Subcutaneous adipose tissue (tissue), 4 donors: Measurements from ENCODE around the gene ENTPD3. TPM values are rescaled to one million over a fixed set of nuclear protein-coding genes. Genes with fewer than 3 reads are reported as not detected.

Experiments
- total RNA-seq, 4 donors: library from RNA; depleted of rRNA; stranded (reverse); fragments of >200 nt; gene quantifications; one replicate each; pipeline ENCODE4 v1.1.0, GENCODE V29; 2016
- TF ChIP-seq, protein P1 (sequence below): fragments of 450-650 bp; IDR thresholded peaks from one replicate; pipeline ENCODE4 v1.5.1; 2016; ENCODE audit warnings: low read depth, mild to moderate bottlenecking, control low read depth, antibody characterized with exemption, moderate library complexity

Gene ENTPD3
- total RNA-seq, 4 donors from 2014 or later: 0.17 to 3.1 (median 1.6) TPM

DNA sequence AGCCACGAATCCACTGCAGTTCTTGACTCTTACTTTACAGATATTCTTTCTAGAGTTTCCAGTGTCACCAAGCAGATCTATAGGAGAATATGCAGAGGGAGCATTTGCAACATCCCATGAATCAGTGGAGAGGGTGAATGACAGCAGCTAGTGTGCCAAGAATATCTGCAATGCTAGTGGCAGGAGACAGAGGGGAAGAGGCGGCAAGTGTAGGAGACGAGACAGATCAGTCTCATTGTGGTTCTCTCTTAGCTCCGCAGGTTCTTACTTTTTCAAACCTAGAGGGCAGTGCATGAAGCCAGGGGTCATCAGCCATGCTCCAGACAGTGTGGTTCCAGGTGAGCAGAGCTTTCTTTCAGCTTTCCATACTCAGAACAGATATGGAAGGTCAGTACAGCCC is 90.7 kb downstream of the ENTPD3 start:
- TF ChIP-seq, protein P1, sequence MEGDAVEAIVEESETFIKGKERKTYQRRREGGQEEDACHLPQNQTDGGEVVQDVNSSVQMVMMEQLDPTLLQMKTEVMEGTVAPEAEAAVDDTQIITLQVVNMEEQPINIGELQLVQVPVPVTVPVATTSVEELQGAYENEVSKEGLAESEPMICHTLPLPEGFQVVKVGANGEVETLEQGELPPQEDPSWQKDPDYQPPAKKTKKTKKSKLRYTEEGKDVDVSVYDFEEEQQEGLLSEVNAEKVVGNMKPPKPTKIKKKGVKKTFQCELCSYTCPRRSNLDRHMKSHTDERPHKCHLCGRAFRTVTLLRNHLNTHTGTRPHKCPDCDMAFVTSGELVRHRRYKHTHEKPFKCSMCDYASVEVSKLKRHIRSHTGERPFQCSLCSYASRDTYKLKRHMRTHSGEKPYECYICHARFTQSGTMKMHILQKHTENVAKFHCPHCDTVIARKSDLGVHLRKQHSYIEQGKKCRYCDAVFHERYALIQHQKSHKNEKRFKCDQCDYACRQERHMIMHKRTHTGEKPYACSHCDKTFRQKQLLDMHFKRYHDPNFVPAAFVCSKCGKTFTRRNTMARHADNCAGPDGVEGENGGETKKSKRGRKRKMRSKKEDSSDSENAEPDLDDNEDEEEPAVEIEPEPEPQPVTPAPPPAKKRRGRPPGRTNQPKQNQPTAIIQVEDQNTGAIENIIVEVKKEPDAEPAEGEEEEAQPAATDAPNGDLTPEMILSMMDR: no peak

Other genes starting within 250 kb of the ENTPD3 start
- 10 to 100 TPM; 37.5 to 62.6 (median 41.7) TPM for gene EIF1B, start 77.5 kb upstream of the ENTPD3 start, total RNA-seq
- 100 to 1,000 TPM; 306 to 534 (median 345) TPM for gene RPL14, start 70.2 kb downstream of the ENTPD3 start, total RNA-seq
- gene ZNF619, start 89.9 kb downstream of the ENTPD3 start, total RNA-seq: 1 to 10 TPM; 6.2 to 8.6 (median 7.4) TPM
- gene ZNF620, start 118.9 kb downstream of the ENTPD3 start, total RNA-seq: 1 to 10 TPM; 2.4 to 6.2 (median 3.5) TPM
- 10 to 100 TPM; 18.8 to 26.6 (median 24.1) TPM for gene ZNF621, start 137.8 kb downstream of the ENTPD3 start, total RNA-seq